H1 (cell line): ENCODE results near the gene STK31. TPM values are rescaled to one million over a fixed set of nuclear protein-coding genes. Genes with fewer than 3 reads are reported as not detected.
"Not testable (repeated sequence)": the region's sequence is repeated elsewhere in the genome, so short reads cannot be mapped to it uniquely, and the experiment has no call there.

Source experiments
- CTCF ChIA-PET: fragments of 300-600 bp; sonication (Branson Sonifier 250); formaldehyde crosslinking; loops from one replicate; lab custom pipeline; 2021; ENCODE audit not compliant: partially characterized antibody; lab: Charles Lee
- POLR2A ChIA-PET: fragments of 300-600 bp; sonication (Branson Sonifier 250); formaldehyde crosslinking; loops from one replicate; lab custom pipeline; 2021; ENCODE audit warnings: inconsistent platforms; ENCODE audit not compliant: partially characterized antibody; lab: Charles Lee
- DNase-seq, 2 experiments: peaks; one replicate each; pipeline versions ENCODE4 v3.0.0 to v3.0.0-alpha.2; 2010 to 2022; ENCODE audit warnings: low spot score in 2 of 2, low read depth in 1 of 2, mixed read lengths in 1 of 2
- FAIRE-seq: peaks from 2 replicates; lab custom pipeline; 2011; peaks lifted over from hg19 to GRCh38; lab: Jason Lieb, UNC
- H2AFZ ChIP-seq: 2 replicates; pipeline ENCODE4 v1.8.1; 2012; ENCODE audit warnings: low read length, inconsistent platforms
- H2AK5ac ChIP-seq: 2 replicates; pipeline ENCODE4 v1.6.1; 2013; ENCODE audit warnings: low read depth, low read length
- H2BK120ac ChIP-seq: replicated peaks from 2 replicates; pipeline ENCODE3; 2013; ENCODE audit warnings: low read depth, low read length, inconsistent platforms
- H2BK12ac ChIP-seq: 2 replicates; pipeline ENCODE4 v1.6.1; 2013; ENCODE audit warnings: low read depth, low read length
- H2BK15ac ChIP-seq: 2 replicates; pipeline ENCODE4 v1.6.1; 2013; ENCODE audit warnings: low read length
- H2BK20ac ChIP-seq: 2 replicates; pipeline ENCODE4 v1.6.1; 2013; ENCODE audit warnings: low read length
- H2BK5ac ChIP-seq: 2 replicates; pipeline ENCODE4 v1.6.1; 2013; ENCODE audit warnings: low read depth, low read length
- H3K14ac ChIP-seq: 2 replicates; pipeline ENCODE4 v1.6.1; 2013; ENCODE audit warnings: inconsistent platforms; ENCODE audit not compliant: insufficient read length
- H3K18ac ChIP-seq: 2 replicates; pipeline ENCODE4 v1.6.1; 2013; ENCODE audit warnings: low read length; ENCODE audit errors: extremely low read depth
- H3K23ac ChIP-seq: 2 replicates; pipeline ENCODE4 v1.6.1; 2013; ENCODE audit warnings: inconsistent platforms; ENCODE audit not compliant: insufficient read length
- H3K23me2 ChIP-seq: 2 replicates; pipeline ENCODE4 v1.6.1; 2013; ENCODE audit warnings: low read depth, low read length
- H3K27ac ChIP-seq: 2 replicates; pipeline ENCODE4 v1.6.1; 2011; ENCODE audit warnings: low read depth, low read length, inconsistent platforms
- H3K27me3 ChIP-seq, 4 experiments: replicated peaks in 1 of 4; 1 replicate in 1 of 4; 2 replicates in 3 of 4; pipeline versions ENCODE4 v1.6.1 to v1.8.1; 2011 to 2013; ENCODE audit warnings: low read length in 3 of 4, mild to moderate bottlenecking in 3 of 4, inconsistent platforms in 2 of 4, mixed read lengths in 2 of 4, moderate library complexity in 1 of 4; ENCODE audit not compliant: control insufficient read depth in 3 of 4, insufficient read depth in 3 of 4; ENCODE audit errors: extremely low read depth in 1 of 4
- H3K36me3 ChIP-seq, 4 experiments: 2 replicates each; pipeline versions ENCODE4 v1.6.1 to v1.8.1; 2011 to 2013; ENCODE audit warnings: mild to moderate bottlenecking in 4 of 4, low read length in 3 of 4, moderate library complexity in 2 of 4, control low read depth in 1 of 4, inconsistent platforms in 1 of 4; ENCODE audit not compliant: insufficient read depth in 4 of 4, control insufficient read depth in 2 of 4
- H3K4ac ChIP-seq: replicated peaks from 2 replicates; pipeline ENCODE3; 2013; ENCODE audit warnings: low read length, low read depth, mixed read lengths, inconsistent platforms; ENCODE audit not compliant: insufficient read length
- H3K4me1 ChIP-seq, 4 experiments: replicated peaks in 1 of 4; 1 replicate in 1 of 4; 2 replicates in 3 of 4; pipeline versions ENCODE4 v1.6.1 to v1.8.1; 2011 to 2013; ENCODE audit warnings: low read length in 3 of 4, inconsistent platforms in 2 of 4, mixed read lengths in 1 of 4; ENCODE audit not compliant: insufficient read depth in 4 of 4, control insufficient read depth in 3 of 4
- H3K4me2 ChIP-seq, 2 experiments: 2 replicates each; pipeline versions ENCODE4 v1.6.1 to v1.8.1; 2011 to 2013; ENCODE audit warnings: low read depth in 2 of 2, low read length in 2 of 2, control low read depth in 1 of 2, inconsistent platforms in 1 of 2, mild to moderate bottlenecking in 1 of 2; ENCODE audit not compliant: insufficient read depth in 1 of 2
- H3K4me3 ChIP-seq, 4 experiments: fragments of 200-600, 300-600 bp in 1 of 4; sonication (generic), shearing (Covaris generic), sonication (Bioruptor Twin) in 1 of 4; 2 replicates each; pipeline versions ENCODE4 v1.5.1 to v1.8.1; 2011 to 2016; ENCODE audit warnings: low read length in 4 of 4, low read depth in 3 of 4, control low read depth in 2 of 4, inconsistent platforms in 2 of 4, mild to moderate bottlenecking in 2 of 4, mixed read lengths in 1 of 4, moderate library complexity in 1 of 4; ENCODE audit not compliant: insufficient read depth in 2 of 4; ENCODE audit errors: extremely low read depth in 1 of 4
- H3K56ac ChIP-seq: replicated peaks from 2 replicates; pipeline ENCODE3; 2013; ENCODE audit warnings: low read depth, mild to moderate bottlenecking, mixed read lengths, low read length, inconsistent platforms; ENCODE audit not compliant: insufficient read length
- H3K79me1 ChIP-seq: 2 replicates; pipeline ENCODE4 v1.6.1; 2013; ENCODE audit warnings: low read depth, low read length, control low read depth
- H3K79me2 ChIP-seq, 2 experiments: 2 replicates each; pipeline versions ENCODE4 v1.6.1 to v1.8.1; 2012 to 2013; ENCODE audit warnings: low read length in 2 of 2, mild to moderate bottlenecking in 2 of 2, inconsistent platforms in 1 of 2; ENCODE audit not compliant: insufficient read depth in 2 of 2, control insufficient read depth in 1 of 2
- H3K9ac ChIP-seq, 4 experiments: replicated peaks in 1 of 4; 1 replicate in 1 of 4; 2 replicates in 3 of 4; pipeline versions ENCODE4 v1.6.1 to v1.8.1; 2011 to 2013; ENCODE audit warnings: low read depth in 3 of 4, low read length in 3 of 4, control low read depth in 2 of 4, mild to moderate bottlenecking in 2 of 4, moderate library complexity in 2 of 4, inconsistent platforms in 1 of 4; ENCODE audit errors: extremely low read depth in 1 of 4
- H3K9me3 ChIP-seq, 2 experiments: 2 replicates each; pipeline versions ENCODE4 v1.6.1 to v1.8.1; 2012 to 2013; ENCODE audit warnings: mild to moderate bottlenecking in 2 of 2, moderate library complexity in 2 of 2, control low read depth in 1 of 2, inconsistent platforms in 1 of 2, low read depth in 1 of 2, low read length in 1 of 2, mixed read lengths in 1 of 2; ENCODE audit not compliant: insufficient read depth in 2 of 2
- H4K20me1 ChIP-seq, 2 experiments: replicated peaks in 1 of 2; 2 replicates each; pipeline versions ENCODE3 to v1.8.1; 2011 to 2013; ENCODE audit warnings: inconsistent platforms in 2 of 2, low read length in 2 of 2, mild to moderate bottlenecking in 1 of 2; ENCODE audit not compliant: insufficient read depth in 2 of 2, control insufficient read depth in 1 of 2
- H4K5ac ChIP-seq: 2 replicates; pipeline ENCODE4 v1.6.1; 2013; ENCODE audit warnings: low read length, low read depth, mixed read lengths, inconsistent platforms; ENCODE audit not compliant: insufficient read length
- H4K8ac ChIP-seq: 2 replicates; pipeline ENCODE4 v1.8.0; 2013; ENCODE audit warnings: mild to moderate bottlenecking, moderate library complexity, low read length, inconsistent platforms; ENCODE audit not compliant: insufficient read depth; ENCODE audit errors: extremely low read depth
- H4K91ac ChIP-seq: replicated peaks from 2 replicates; pipeline ENCODE3; 2013; ENCODE audit warnings: low read length, mixed read lengths, inconsistent platforms; ENCODE audit not compliant: insufficient read length
- WGBS, 2 experiments: shearing (Covaris generic) in 1 of 2; methylation state at CpG; one replicate each; pipeline versions ENCODE4 v1.1.6 to v1.1.7; 2013 to 2015; ENCODE audit warnings: low lambda C conversion rate in 2 of 2, mixed read lengths in 2 of 2, inconsistent platforms in 1 of 2, low coverage in 1 of 2, missing lambda C conversion rate in 1 of 2; ENCODE audit not compliant: insufficient replicate concordance in 2 of 2, insufficient coverage in 1 of 2, insufficient read length in 1 of 2; ENCODE audit errors: extremely low coverage in 1 of 2, missing lambda C conversion rate in 1 of 2; 5-methylcytosine and 5-hydroxymethylcytosine counted together
- polyA plus RNA-seq, 7 experiments: library from polyadenylated mRNA; depleted of rRNA in 3 of 7; stranded (reverse) in 5 of 7; unstranded in 2 of 7; fragments of >200 nt in 5 of 7; fragments of 200-250 nt in 2 of 7; gene quantifications; 1 replicate in 5 of 7; 2 replicates in 1 of 7; 4 replicates in 1 of 7; pipeline versions ENCODE4 v1.2.1 to v1.2.3, GENCODE V29; 2011 to 2013; ENCODE audit warnings: missing spikeins in 2 of 7, mixed read lengths in 2 of 7
- total RNA-seq: library from RNA; stranded (reverse); fragmentation: NEBNext Ultra II Directional; extraction: Animal tissue kit (Norgen Biotek cat#: 25700); gene quantifications from 2 replicates; pipeline ENCODE4 v1.2.1, GENCODE V29; 2021

STK31 gene
- total and polyA plus RNA-seq, 2 of the 8 experiments (the other 6 are each of a cell fraction or from before 2014, with no cell fraction given), result 0.15 to 0.32 TPM

DNA sequence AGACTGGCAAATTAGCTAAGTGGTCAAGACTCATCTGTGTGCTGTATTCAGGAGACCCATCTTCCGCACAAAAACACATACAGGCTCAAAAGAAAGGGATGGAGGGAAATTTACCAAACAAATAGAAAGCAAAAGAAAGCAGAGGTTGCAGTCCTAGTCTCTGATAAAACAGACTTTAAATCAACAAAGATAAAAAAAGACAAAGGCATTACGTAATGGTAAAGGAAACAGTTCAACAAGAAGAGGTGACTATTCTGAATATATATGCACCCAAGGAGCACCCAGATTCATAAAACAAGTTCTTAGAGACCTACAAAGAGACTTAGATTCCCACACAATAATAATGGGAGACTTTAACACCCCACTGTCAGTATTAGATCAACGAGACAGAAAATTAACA, 48.8 kb downstream of the STK31 start:
- H3K9ac ChIP-seq, H2AK5ac ChIP-seq, H2BK5ac ChIP-seq, H3K18ac ChIP-seq, DNase-seq, H4K8ac ChIP-seq, FAIRE-seq, H2AFZ ChIP-seq, H4K5ac ChIP-seq, H3K9me3 ChIP-seq, H3K4me1 ChIP-seq, H2BK12ac ChIP-seq, H3K4me3 ChIP-seq, H3K23ac ChIP-seq, H4K91ac ChIP-seq, H3K79me1 ChIP-seq, H2BK20ac ChIP-seq, H3K4me2 ChIP-seq, H3K27ac ChIP-seq, H3K23me2 ChIP-seq, H2BK15ac ChIP-seq, H3K14ac ChIP-seq, H2BK120ac ChIP-seq, POLR2A ChIA-PET, H3K27me3 ChIP-seq, H3K79me2 ChIP-seq, H3K36me3 ChIP-seq, H3K4ac ChIP-seq, H3K56ac ChIP-seq, H4K20me1 ChIP-seq: not testable (repeated sequence)
- 89% methylated on average over 3 of the region's 3 CpGs; no CpG with 5 or more reads in 1 of the 2 experiments for WGBS, 2 experiments
- CTCF ChIA-PET, result interaction anchor here (1.2 kb wide), 1 partner anchor 10 kb away, joined by 4 read pairs; no protein-coding TSS in a partner anchor
